Fibroblast of peridontal ligament (primary cell): ENCODE results near the gene BCL7A.

ENCODE experiments used
- DNase-seq: peaks from one replicate; pipeline ENCODE4 v3.0.0-alpha.2; 2010; ENCODE audit errors: extremely low read depth

The BCL7A gene

DNA sequence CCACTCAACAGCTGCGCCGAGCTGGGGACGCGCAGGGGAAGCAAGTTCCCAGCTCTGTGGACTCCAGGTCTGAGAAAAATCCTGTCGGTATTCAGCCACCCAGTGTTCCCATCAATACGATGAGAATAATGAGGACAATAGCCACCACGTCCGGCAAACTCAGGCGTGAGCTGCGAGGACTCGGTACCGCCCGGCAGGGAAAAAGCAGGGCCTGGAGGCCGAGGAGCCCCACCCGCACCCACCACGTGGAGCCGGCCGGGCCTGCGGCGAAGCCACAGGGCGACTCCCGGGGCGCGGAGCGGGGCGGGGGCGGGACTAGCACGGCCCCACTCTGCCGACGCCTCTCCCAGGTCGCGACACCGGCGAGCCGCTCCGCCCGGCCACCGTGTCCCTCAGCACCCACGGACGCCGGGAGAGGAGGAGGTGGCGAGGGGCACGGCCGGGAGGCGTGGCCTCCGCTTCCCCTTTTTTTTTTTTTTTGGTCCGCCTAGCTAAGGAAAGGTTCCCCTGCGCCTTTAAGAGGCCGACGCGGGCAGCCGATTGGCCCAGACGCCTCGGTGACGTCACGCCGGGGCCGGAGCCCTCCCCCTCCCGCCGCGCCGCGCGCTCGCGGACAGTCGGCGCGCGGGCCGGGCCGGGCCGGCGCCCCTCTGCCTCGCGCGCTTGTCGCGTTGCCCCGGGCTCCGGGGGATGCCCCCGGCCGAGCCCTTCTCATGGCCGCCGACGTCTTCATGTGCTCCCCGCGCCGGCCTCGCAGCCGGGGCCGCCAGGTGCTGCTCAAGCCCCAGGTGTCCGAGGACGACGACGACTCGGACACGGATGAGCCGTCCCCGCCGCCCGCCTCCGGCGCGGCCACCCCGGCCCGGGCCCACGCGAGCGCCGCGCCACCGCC, 56.7 kb downstream of the BCL7A start, which contains the start of gene MLXIP:
MLXIP (plus strand) TSS at position 616 of the 892 bp plus-strand sequence; CDS start at position 714, 98 bp downstream.
- DNase-seq = peak; percentile 87

- DNase-seq = no peak
Observed at GRCh38 chr12:122079033-122079531, 57.4 kb downstream of the BCL7A start.

DNA sequence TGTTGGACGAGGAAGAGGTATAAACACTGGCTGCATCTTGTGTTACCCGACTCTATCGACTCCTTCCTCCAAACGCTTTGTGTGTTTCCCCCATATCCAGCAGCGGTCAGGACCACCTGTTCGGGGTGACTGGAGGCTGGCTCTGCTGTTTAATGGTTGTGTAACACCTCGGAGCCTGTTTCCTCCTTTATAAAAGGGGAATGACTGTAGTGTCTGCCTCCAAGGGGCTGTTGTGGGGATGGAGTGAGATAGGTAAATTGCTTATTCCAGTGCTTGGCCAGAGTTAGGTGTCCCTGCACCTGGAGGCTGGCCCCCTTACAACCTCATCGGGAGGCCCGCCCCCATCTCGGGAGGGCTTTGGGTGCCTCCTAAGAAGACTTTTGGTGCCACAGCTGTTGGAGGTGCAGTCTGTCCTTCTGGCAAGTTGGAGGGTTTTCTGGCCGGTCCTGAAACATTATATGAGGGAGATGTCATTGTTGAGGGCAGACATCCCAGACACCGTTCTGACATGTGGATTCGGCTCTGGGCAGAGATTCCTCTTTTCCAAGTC, 57.9 kb downstream of the BCL7A start:
- DNase-seq = no peak

DNA sequence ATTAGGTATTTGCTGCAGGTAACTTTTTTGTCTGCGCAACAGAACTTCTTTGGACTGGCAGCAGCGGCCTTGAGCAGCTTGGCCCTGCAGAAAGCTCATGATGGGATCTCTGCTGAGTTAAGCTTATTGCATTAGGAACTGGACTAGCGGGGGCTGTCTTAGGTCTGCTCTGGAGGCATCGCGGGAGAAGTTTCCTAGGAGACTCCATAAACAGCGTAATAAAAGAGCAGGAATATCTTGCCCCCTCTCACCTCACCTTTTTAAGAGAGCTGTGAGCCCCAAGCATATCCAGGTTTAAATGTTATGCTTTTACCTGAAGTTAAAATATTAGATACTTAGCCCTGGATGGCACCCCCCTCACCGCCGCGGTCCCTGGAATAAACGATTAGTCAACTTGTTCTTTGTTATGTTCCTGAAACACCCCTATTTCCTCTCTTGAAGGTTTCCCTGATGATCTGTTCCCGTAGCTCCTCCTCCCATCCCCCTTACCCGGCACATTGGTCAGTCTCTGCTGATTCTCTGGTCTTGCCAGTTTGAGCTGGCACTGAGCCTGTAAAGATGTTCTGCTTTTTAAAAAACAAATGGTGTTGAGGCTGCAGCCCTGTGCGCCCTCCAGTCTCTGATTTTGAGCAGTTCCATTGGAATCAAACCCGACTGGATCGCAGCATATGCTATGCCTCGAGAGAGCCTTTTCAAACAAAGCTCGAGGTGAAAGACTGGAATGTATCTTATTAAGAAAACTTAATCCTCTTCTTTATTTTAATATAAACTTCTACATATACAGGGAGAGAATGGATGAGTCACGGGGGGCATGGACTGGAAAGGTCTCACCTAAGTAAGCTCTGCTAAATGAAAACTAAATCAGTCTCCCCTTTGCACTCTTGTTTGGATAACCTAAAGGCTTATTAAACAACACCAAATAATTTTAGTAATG, 58.7 kb downstream of the BCL7A start:
- peak; percentile 66 for DNase-seq

DNA sequence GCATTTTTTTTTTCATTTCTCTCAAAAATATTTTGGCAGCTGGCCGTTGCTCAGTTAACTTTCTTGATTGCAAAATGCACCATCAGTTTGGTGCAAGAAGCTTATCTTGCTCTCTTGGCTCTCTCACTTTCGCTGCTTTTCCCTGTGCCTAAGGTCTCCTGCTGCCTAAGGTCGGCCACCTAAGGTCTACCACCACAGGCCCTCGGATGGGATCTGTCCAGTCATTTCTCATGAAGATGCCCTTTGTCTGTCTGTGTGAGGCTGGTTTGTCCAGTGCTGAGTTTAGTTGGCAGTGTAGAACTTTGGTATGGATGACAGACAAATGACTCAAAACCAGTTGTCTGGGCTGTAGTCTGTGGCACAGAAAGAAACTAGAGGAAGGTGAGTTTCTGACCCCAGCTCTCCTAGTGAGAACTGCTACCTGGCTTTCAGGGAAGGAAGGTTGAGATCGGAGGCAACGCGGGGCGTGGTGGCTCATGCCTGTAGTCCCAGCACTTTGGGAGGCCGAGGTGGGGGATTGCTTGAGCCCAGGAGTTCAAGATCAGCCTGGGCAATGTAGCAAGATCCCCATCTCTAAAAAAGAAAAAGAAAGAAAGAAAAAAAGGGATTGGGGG, 59.5 kb downstream of the BCL7A start:
- peak; percentile 53 for DNase-seq

DNA sequence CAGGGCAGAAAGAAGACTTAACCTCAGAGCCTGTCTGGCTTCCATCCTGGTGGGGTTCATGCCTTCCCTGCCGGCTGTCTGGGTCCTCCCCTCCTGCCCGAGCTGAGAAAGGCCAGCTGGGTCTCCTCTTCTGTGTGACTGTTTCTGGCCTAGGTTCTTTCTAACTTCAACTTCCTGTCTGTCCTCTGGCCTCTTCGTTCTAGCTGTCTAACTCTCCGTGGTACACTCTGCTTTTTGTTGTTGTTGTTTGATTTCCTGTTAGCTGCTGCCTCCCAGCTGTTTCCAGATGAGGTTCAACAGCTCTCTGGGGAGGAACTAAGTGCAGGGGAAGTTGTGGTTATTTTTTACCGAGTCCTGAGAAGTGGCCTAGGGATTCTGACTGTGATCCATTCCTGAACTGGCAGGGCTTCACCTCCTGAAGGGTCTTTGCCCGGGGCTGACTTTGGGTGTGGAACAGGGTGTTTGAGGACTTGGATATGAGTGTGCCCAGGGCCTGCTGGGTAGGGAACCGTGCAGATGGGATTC, 60.1 kb downstream of the BCL7A start:
- no peak for DNase-seq

GRCh38 chr12:122082621-122083356, 61.1 kb downstream of the BCL7A start:
- DNase-seq = no peak

GRCh38 chr12:122084857-122085405, 63.2 kb downstream of the BCL7A start:
- DNase-seq = no peak

- no peak for DNase-seq
Observed at GRCh38 chr12:122085591-122085990, 63.9 kb downstream of the BCL7A start.

GRCh38 chr12:122086116-122086515, 64.4 kb downstream of the BCL7A start:
- no peak for DNase-seq

GRCh38 chr12:122086641-122087285, 65.1 kb downstream of the BCL7A start:
- DNase-seq = no peak

GRCh38 chr12:122087431-122088178, 65.9 kb downstream of the BCL7A start:
- no peak for DNase-seq

DNA sequence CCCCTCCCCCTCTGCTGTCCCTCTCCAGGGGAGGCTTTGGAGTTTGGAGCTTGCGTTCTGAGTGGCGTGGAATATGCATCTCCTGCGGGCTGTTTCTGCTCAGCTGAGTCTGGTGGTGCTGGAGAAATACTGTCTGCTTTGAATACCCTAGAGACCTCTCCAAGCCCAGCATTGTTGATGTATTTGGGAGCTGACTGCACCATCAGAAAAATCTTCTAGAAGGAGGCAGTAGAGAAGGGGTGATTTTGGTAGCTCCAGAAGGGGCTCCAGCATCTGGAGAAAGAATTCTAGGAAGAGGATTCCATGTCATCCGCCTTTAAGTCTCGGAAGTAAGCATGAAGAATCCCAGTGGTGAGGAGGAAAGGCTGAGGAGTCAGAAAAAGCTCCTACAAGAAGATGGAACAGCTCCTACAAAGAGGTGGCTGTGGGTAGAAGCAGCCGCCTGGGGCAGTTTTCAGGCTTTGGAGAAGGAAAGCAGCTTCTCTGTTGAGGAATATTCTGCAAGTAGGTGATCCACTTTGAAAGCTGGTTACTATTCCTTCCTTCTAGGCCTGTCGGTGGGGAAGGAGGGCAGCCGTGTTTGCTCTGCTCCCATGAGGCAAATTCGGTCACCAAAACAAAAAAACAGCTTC, 66.6 kb downstream of the BCL7A start:
- no peak for DNase-seq

- no peak for DNase-seq
Observed at GRCh38 chr12:122089077-122089476, 67.4 kb downstream of the BCL7A start.

GRCh38 chr12:122090759-122091515, 69.3 kb downstream of the BCL7A start:
- peak; percentile 99 for DNase-seq

DNA sequence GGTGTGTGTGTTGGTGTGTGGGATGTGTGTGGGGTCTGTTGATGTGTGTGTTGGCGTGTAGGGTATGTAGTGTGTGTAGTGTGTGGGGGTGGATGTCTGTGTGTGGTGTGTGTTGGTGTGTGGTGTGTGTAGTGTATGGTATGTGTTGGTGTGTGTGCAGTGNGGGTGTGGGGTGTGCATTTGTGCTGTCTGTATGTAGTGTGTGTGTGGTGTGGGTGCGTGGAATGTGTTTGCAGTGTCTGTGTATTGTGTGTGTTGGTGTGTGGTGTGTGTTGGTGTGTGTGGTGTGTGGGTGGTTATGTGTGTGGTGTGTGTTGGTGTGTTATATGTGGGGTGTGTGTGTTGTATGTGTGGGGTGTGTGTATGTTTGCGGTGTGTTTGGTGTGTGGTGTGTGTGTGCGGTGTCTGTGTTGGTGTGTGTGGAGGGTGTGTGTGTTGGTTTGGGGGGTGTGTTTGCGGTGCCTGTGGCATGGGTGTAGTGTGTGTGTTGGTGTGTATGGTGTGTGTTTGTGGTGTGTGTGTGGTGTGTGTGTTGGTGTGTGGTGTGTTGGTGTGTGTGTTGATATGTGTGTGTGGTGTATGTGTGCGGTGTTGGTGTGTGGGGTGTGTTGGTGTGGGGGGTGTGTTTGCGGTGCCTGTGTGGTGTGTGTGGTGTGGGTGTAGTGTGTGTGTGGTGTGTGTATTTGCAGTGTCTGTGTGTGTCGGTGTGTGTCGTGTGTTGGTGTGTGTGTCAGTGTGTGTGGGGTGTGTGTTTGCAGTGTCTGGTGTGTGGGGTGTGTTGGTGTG, 71.6 kb downstream of the BCL7A start:
- DNase-seq = no peak
